Rectal smooth muscle tissue (tissue), 1 donor: ENCODE results near the gene COX14.

Source experiments
- H3K27ac ChIP-seq: one replicate; pipeline ENCODE4 v1.7.0; 2013; ENCODE audit warnings: low read depth, low read length, inconsistent platforms
- H3K27me3 ChIP-seq: one replicate; pipeline ENCODE4 v1.7.0; 2013; ENCODE audit warnings: low read length; ENCODE audit not compliant: control insufficient read depth, insufficient read depth
- H3K36me3 ChIP-seq: one replicate; pipeline ENCODE4 v1.7.0; 2013; ENCODE audit warnings: low read length; ENCODE audit not compliant: control insufficient read depth, insufficient read depth
- H3K4me1 ChIP-seq: one replicate; pipeline ENCODE4 v1.7.0; 2013; ENCODE audit warnings: low read length; ENCODE audit not compliant: control insufficient read depth, insufficient read depth
- H3K4me3 ChIP-seq: one replicate; pipeline ENCODE4 v1.7.0; 2013; ENCODE audit warnings: low read length
- H3K9ac ChIP-seq: one replicate; pipeline ENCODE4 v1.7.0; 2013; ENCODE audit warnings: low read length

COX14 gene

DNA sequence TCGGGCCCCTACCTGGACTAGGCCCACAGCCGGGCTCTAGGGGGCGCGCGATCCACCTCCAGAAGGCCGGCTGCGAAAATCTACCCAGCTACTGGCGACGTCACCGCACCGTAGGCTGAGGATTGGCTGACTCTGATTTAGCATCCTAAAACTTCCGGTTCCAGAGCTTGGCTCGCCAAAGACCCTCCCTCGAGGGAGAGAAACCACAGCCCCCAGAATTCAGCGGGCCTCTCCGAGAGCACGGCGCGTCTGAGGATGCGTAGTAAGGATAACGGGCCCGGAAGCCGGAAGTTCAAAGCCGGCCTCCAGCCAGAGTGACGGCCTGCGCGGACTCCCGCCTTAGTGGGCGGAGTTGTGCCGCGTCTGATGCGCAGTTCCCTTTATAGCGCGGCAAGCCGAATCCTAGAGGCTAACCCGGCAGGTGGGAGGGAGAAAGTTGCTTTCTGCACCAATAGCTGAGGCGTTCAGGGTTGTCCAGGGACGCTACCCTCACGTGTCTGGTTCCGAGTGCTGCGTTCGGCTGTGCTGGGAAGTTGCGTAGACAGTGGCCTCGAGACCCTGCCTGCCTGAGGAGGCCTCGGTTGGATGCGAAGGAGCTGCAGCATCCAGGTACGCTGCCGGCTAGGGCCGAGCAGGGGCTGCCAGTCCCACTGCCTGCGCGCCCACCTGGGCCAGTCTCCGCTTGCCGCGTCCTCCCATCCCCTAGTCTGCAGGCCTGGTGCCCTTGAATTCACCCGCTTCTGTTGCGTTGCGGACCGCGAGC, at the start of gene COX14:
TSS of gene COX14 (plus strand) at position 544 of the 763 bp plus-strand sequence. CDS start 7,808 bp downstream, outside the sequence.
- Histone ChIP-seq H3K36me3 (no peaks in the 10 kb centered on the region), H3K4me1 (peaks cover 6% of the 10 kb centered on the region)

DNA sequence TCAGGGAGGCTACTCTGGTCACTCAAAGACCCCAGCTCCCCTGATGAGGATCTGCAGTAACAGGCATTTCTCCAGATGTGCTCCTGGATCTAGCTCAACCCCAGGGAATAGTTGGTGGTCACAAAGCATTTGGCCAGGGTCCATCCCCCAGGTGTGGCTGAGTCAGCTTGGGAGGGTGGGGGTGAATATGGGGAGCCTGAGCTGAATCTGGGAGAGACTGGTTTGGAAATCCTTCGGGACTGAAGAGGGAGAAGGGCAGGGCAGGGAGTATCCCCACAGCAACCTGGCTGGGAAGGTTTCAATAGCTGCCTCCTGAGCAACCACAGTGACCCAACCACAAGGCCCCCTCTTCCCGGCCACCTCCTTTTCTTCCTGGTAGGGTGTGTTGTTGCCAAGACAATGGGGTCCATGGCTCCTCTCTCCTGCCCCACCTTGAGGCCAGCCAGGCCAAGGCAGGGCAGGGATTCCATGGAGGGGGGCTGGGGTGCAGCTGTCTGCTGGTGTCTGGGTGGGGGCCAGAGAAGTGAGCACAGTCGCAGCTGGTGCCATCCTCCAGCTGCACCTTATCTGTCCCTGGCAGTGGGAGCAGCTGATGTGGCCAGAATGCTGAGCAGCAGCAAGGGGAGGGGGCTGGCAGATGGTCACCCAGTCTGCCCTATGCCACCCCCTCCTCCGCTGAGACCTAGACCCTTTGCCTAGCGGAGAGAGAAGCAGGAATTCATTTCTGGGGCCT, 49.1 kb upstream of the COX14 start:
- no peak overlapping the region for H3K4me3 ChIP-seq
- H3K27me3 ChIP-seq: peaks cover 2% of the 10 kb centered on the region
- no peak overlapping the region for H3K9ac ChIP-seq
- no peaks in the 10 kb centered on the region for H3K36me3 ChIP-seq
- no peak overlapping the region for H3K27ac ChIP-seq
- peaks cover 9% of the 10 kb centered on the region for H3K4me1 ChIP-seq

More for the DNA sequence above, at the start of gene COX14:
- peak within 1 kb of the TSS; percentile 94 for H3K4me3 ChIP-seq
- H3K27me3 ChIP-seq: no peaks in the 10 kb centered on the region
- peak within 1 kb of the TSS; percentile 89 for H3K9ac ChIP-seq
- H3K27ac ChIP-seq: peak within 1 kb of the TSS; percentile 95

DNA sequence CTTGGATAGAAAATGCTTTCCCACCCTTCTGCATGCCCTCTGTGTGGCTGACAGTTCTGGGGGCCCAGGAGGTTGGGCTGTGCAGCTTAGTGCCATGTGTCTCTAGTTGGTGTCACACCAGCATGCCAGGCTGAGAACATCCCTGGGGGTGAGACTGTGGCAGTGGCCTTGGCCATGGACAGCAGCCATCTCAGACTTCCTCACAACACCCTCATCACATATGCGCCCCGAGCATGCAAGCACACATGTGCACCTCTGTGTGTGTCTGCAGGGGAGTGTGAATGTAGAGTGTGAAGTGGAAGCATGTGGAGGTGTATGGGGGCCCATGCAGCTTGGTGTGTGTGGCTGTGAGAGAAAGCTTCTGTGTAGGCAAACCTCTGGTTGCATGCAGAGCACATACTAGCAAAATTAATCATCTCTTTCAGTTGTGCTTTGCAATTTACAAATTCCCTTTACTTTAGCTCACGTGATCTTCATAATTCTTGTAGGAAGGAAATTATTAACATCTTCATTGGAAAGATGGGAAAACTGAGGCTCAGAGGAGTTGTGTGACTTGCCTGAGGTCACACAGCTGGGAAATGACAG, 46.2 kb upstream of the COX14 start:
- H3K27ac ChIP-seq: peak overlapping the region; percentile 60
- no peak overlapping the region for H3K4me3 ChIP-seq
- no peak overlapping the region for H3K9ac ChIP-seq
- H3K27me3 ChIP-seq: peaks cover 2% of the 10 kb centered on the region
- no peaks in the 10 kb centered on the region for H3K36me3 ChIP-seq
- peaks cover 9% of the 10 kb centered on the region for H3K4me1 ChIP-seq

DNA sequence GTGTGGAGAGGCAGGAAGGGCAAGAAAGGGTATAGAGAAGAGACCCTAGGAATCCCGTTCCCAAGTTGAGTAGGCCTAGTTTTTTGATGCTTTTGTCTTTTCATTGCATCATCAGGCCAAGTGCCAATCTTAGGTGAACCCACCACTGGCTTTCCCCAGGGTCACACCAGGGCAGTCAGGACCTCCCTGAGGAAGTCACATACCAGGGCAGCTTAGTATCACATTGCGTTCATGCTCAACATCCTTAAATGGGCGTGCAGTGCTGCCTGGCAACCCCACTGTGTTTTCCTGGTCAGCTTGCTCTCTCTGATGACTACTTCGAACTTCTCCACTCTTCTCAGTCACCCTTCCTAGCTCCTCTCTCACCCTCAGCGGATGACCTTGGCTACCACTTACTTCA, 45.6 kb upstream of the COX14 start:
- Histone ChIP-seq H3K36me3 (no peaks in the 10 kb centered on the region), H3K27me3 (peaks cover 2% of the 10 kb centered on the region), H3K9ac (no peak overlapping the region), H3K4me3 (no peak overlapping the region), H3K4me1 (peaks cover 9% of the 10 kb centered on the region), H3K27ac (peak overlapping the region; percentile 60)

DNA sequence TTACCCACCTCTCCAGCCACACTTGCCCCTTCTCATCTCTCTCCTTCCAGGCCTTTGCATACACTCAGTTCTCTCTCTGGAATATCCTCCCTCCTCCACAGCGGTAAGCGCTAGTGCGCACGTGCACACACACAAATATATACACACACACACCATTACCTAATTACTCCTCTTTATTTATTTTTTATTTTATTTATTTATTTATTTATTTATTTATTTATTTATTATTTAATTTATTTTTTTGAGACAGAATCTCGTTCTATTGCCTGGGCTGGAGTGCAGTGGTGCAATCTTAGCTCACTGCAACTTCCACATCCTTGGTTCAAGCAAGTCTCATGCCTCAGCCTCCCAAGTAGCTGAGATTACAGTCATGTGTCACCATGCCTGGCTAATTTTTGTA, 43.0 kb upstream of the COX14 start:
- H3K4me1 ChIP-seq: peaks cover 9% of the 10 kb centered on the region
- H3K36me3 ChIP-seq: no peaks in the 10 kb centered on the region
- H3K4me3 ChIP-seq: no peak overlapping the region
- H3K27ac ChIP-seq: no peak overlapping the region
- H3K9ac ChIP-seq: no peak overlapping the region
- no peaks in the 10 kb centered on the region for H3K27me3 ChIP-seq

DNA sequence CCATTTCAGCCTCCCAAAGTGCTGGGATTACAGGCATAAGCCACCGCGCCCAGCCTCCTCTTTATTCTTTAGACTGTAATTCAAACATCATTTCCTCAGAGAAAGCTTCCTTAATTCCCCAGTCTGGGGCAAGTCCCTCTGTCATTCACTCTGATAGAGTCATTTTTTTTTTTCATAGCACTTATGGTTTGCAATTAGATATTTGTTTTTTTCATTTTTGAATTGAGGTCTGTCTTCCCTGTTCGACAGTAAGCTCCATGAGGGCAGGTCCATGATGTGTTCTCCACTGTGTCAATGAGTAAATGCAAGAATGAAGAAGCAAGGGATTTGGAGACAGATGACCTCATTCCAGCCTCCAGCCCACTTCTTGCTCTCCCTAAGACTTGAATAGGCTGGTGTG, 42.5 kb upstream of the COX14 start:
- Histone ChIP-seq H3K36me3 (no peaks in the 10 kb centered on the region), H3K27me3 (no peaks in the 10 kb centered on the region), H3K4me1 (peaks cover 9% of the 10 kb centered on the region), H3K9ac (no peak overlapping the region), H3K4me3 (no peak overlapping the region), H3K27ac (no peak overlapping the region)

DNA sequence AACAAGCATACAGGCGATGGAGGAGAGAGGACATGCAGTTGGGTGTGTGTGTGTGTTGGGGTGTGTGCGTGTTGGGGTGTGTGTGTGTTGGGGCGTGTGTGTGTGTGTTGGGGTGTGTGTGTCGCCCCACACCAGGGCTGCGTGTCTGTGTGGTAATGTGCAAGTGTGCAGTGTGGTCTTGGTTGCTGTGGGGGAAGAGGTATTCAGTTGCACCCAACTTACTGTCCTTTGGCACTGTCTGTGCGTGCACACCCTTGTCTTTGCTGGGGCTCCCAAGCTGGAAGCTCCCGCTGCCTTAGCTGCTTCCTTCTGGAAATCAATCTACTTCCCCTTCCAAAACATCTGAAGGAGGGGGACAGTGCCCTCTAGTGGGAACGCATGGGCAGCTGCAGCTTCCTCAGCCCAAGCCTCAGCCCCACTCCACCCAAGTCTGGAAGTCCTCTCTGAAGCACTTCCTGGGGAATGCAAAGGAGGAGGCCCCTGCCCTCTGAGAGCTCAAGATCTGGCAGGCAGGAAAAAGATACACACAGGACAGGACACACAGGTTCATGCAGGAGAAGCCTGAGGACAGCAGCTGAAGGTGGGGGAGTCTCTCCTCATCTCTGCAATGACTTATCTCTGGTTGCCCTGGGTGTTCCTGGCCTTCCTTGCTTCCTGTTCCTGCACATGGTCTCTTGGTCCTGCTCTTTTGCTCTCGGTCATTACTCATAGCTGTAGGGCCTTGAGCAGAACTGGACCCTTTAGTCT, 41.5 kb upstream of the COX14 start:
- H3K27ac ChIP-seq: no peak overlapping the region
- H3K4me3 ChIP-seq: no peak overlapping the region
- H3K9ac ChIP-seq: no peak overlapping the region
- H3K4me1 ChIP-seq: peaks cover 9% of the 10 kb centered on the region
- H3K27me3 ChIP-seq: no peaks in the 10 kb centered on the region
- no peaks in the 10 kb centered on the region for H3K36me3 ChIP-seq

DNA sequence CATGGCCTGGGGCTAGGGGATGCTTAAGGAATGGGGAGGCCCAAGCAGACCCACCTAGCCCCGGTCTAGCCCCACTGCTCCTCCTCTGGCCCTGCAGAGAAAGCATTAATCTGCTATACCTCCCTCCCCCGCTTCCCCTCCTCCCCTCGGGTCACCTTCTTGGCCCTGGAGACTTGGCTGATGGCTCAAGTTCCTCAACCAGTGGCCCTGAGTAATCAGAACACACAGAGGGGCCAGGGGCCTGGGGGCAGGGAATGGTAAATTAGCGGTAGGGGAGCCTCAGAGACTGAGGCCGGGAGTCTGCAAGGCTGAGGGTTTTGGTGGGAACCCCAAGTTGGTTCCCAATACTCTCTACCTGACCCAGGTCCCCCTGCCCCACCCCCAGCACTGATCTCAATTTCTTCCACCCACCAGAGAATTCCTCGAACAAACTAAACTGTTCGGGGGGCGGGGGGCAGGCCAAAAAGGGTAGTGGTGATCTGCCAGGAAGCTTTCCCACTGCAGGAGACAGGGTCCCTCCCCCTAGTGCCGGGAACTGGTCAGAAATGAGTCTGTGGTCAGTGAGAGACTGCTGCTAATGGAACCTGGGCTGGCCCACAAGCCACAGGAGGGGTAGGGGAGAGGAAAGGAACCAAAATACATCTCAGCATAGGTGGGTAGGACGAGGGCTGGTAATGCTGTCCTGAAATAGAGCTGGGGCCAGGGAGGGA, 39.7 kb upstream of the COX14 start:
- H3K27ac ChIP-seq: no peak overlapping the region
- no peak overlapping the region for H3K4me3 ChIP-seq
- no peaks in the 10 kb centered on the region for H3K4me1 ChIP-seq
- no peaks in the 10 kb centered on the region for H3K36me3 ChIP-seq
- H3K27me3 ChIP-seq: no peaks in the 10 kb centered on the region
- H3K9ac ChIP-seq: no peak overlapping the region

DNA sequence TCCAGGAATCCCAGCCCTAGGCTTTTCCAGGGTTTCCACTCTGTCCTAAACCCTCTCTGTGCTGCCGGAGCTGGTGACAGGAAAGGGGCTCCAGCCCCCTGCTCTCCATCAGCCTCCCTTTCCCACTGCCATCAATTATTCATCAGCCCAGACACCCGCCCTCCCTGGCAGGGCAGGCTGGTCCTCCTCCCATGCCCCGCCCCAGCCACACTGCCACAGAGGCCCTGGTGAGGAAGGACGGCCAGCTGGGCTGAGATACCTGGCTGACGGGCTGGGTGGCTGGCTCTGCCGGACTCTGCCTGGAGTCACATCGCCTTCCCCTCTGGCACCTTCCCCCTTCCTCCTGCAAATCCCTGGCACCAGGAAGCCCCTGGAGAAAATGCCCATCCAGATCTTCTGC, 38.8 kb upstream of the COX14 start:
- Histone ChIP-seq H3K4me1 (no peaks in the 10 kb centered on the region), H3K27ac (no peak overlapping the region), H3K36me3 (no peaks in the 10 kb centered on the region), H3K9ac (no peak overlapping the region), H3K27me3 (no peaks in the 10 kb centered on the region), H3K4me3 (no peak overlapping the region)

DNA sequence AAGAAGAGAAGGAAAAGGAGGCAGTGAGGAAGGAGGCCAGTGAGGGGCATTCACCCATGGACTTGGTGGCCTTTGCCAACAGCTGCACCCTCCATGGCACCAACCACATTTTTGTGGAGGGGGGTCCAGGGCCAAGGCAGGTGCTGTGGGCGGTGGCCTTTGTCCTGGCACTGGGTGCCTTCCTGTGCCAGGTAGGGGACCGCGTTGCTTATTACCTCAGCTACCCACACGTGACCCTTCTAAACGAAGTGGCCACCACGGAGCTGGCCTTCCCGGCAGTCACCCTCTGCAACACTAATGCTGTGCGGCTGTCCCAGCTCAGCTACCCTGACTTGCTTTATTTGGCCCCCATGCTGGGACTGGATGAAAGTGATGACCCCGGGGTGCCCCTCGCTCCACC, 38.3 kb upstream of the COX14 start:
- no peaks in the 10 kb centered on the region for H3K36me3 ChIP-seq
- H3K9ac ChIP-seq: no peak overlapping the region

DNA sequence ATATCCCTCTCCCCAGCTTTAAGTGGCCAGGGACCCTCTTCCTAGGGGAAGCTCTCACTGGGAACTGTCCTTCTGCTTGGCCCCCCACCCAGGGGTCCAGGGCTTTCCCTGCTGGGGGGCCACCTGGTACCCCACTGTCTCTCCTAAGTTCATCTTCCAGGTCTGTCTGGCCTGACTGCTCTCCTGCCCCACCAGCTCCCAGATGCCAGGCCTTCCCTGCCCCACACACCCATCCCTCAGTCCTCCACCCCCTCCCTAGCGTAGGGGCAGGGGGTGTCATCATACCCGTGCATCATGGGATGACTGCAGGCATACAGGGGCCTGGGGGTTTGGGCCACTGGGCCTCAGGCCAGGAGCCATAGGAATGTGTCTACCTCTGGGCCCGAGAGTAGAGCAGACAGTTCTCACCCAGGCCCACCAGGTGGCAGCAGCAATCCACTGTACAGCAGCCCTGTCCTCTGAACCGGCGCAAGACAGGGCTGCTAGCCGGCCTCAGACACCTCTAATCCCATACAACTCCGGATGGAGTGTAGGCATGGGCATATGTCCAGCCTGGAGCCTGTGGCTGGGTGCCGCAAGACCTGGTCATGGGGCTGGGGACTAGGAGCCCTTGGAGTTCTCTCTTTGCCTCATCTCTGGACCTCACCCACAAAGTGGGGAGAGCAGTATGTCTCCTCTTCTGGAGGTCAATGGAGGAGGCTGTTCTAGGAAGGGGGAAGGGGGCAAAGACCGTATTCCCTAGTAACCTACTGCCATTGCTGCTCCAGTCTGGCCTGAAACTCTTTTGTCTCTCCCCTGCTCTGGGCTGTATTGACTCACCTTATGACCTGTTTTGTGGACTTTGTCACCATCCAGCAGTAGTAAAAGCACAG, 36.9 kb upstream of the COX14 start:
- no peaks in the 10 kb centered on the region for H3K4me1 ChIP-seq
- no peaks in the 10 kb centered on the region for H3K36me3 ChIP-seq
- no peak overlapping the region for H3K27ac ChIP-seq
- no peak overlapping the region for H3K4me3 ChIP-seq
- no peaks in the 10 kb centered on the region for H3K27me3 ChIP-seq
- no peak overlapping the region for H3K9ac ChIP-seq

More for the DNA sequence above, 38.3 kb upstream of the COX14 start:
- Histone ChIP-seq H3K4me3 (no peak overlapping the region), H3K27ac (no peak overlapping the region), H3K27me3 (no peaks in the 10 kb centered on the region), H3K4me1 (no peaks in the 10 kb centered on the region)
